IPS DF 6.9 (cell line): ENCODE results near the gene GOLGA8H.
"Not testable (repeated sequence)": the region's sequence is repeated elsewhere in the genome, so short reads cannot be mapped to it uniquely, and the experiment has no call there.

Source experiments
- DNase-seq: peaks from one replicate; pipeline ENCODE4 v3.0.0-alpha.2; 2013; ENCODE audit warnings: low read depth, low spot score
- H3K27ac ChIP-seq: one replicate; pipeline ENCODE4 v1.5.1; 2013; ENCODE audit warnings: low read length, control low read depth
- H3K27me3 ChIP-seq: 2 replicates; pipeline ENCODE4 v1.6.1; 2013; ENCODE audit warnings: mild to moderate bottlenecking, low read length; ENCODE audit not compliant: control insufficient read depth, insufficient read depth
- H3K36me3 ChIP-seq: 2 replicates; pipeline ENCODE4 v1.6.1; 2013; ENCODE audit warnings: low read length; ENCODE audit not compliant: control insufficient read depth, insufficient read depth
- H3K4me1 ChIP-seq: 2 replicates; pipeline ENCODE4 v1.6.1; 2013; ENCODE audit warnings: low read length; ENCODE audit not compliant: control insufficient read depth, insufficient read depth
- H3K4me3 ChIP-seq: 2 replicates; pipeline ENCODE4 v1.5.1; 2013; ENCODE audit warnings: mild to moderate bottlenecking, low read length
- H3K9me3 ChIP-seq: 2 replicates; pipeline ENCODE4 v1.6.1; 2013; ENCODE audit warnings: low read length, inconsistent platforms; ENCODE audit not compliant: control insufficient read depth, insufficient read depth
- WGBS: extraction: QIAGEN DNeasy Blood & Tissue Kit; methylation state at CpG from one replicate; pipeline ENCODE4 v1.1.7; 2013; ENCODE audit warnings: mixed read lengths, missing lambda C conversion rate; ENCODE audit not compliant: insufficient read length, insufficient coverage; 5-methylcytosine and 5-hydroxymethylcytosine counted together

Gene GOLGA8H

GRCh38 chr15:30626632-30627031 lies 22.8 kb downstream of the GOLGA8H start:
- not testable (repeated sequence) for H3K9me3 ChIP-seq, H3K36me3 ChIP-seq, H3K27ac ChIP-seq, H3K27me3 ChIP-seq, H3K4me1 ChIP-seq, DNase-seq
- WGBS: no CpG with 5 or more reads among the region's 20 CpGs
- peak overlapping the region; percentile 60; the same call in 1 of the 2 replicates for H3K4me3 ChIP-seq

- no peak for DNase-seq
- no peak overlapping the region for H3K4me3 ChIP-seq
- no CpG with 5 or more reads among the region's 5 CpGs for WGBS
- H3K9me3 ChIP-seq: no peaks in the 10 kb centered on the region
- no peaks in the 10 kb centered on the region for H3K27me3 ChIP-seq
- H3K36me3 ChIP-seq: 0 out of 2 replicates have a peak, but pooled peaks cover 4% of the 10 kb centered on the region
- no peaks in the 10 kb centered on the region for H3K4me1 ChIP-seq
- no peak overlapping the region for H3K27ac ChIP-seq
These were observed 46.4 kb downstream of the GOLGA8H start for GRCh38 chr15:30650012-30650929.

GRCh38 chr15:30661154-30661553 lies 57.3 kb downstream of the GOLGA8H start:
- H3K27ac ChIP-seq, H3K4me1 ChIP-seq, H3K36me3 ChIP-seq, H3K4me3 ChIP-seq, DNase-seq, H3K27me3 ChIP-seq, H3K9me3 ChIP-seq: not testable (repeated sequence)
- no CpG with 5 or more reads among the region's 1 CpG for WGBS
